HL-60 (cell line): ENCODE measurements around the gene LPIN1.
"Not testable (repeated sequence)": the region's sequence is repeated elsewhere in the genome, so short reads cannot be mapped to it uniquely, and the experiment has no call there.

Experiments used
- DNase-seq, 2 experiments: peaks; one replicate each; pipeline ENCODE4 v3.0.0-alpha.2; 2010 to 2020; ENCODE audit warnings: low read depth in 1 of 2, low spot score in 1 of 2
- H3K27ac ChIP-seq: fragments of 250-450 bp; sonication (Bioruptor Pico); replicated peaks from 2 replicates; pipeline ENCODE4 v1.5.1; 2020; ENCODE audit warnings: mild to moderate bottlenecking, moderate library complexity
- H3K27me3 ChIP-seq: fragments of 250-450 bp; sonication (Bioruptor Pico); 2 replicates; pipeline ENCODE4 v1.5.1; 2021; ENCODE audit warnings: mild to moderate bottlenecking, moderate library complexity; ENCODE audit not compliant: insufficient read depth, poor library complexity, severe bottlenecking
- H3K4me3 ChIP-seq: replicated peaks from 2 replicates; pipeline ENCODE4 v1.5.1; 2011; ENCODE audit warnings: mild to moderate bottlenecking, control low read depth, low read length; ENCODE audit not compliant: insufficient read depth
- CTCF ChIP-seq: IDR thresholded peaks from one replicate; pipeline ENCODE4 v1.5.1; 2011; ENCODE audit warnings: low read length, control low read depth, inconsistent platforms; ENCODE audit not compliant: insufficient read depth
- GABPA ChIP-seq: IDR thresholded peaks from 2 replicates; pipeline ENCODE4 v1.6.1; 2012; ENCODE audit warnings: low read depth
- POLR2AphosphoS5 ChIP-seq: IDR thresholded peaks from 2 replicates; pipeline ENCODE4 v1.6.1; 2012; ENCODE audit warnings: low read depth
- REST ChIP-seq: IDR thresholded peaks from 2 replicates; pipeline ENCODE4 v1.6.1; 2012; ENCODE audit warnings: low read depth; ENCODE audit not compliant: insufficient replicate concordance
- SPI1 ChIP-seq: IDR thresholded peaks from 2 replicates; pipeline ENCODE4 v1.6.1; 2012; ENCODE audit warnings: low read depth, mild to moderate bottlenecking, borderline replicate concordance

LPIN1 gene

GRCh38 chr2:11811036-11811654, 64.7 kb downstream of the LPIN1 start:
- Histone ChIP-seq H3K27ac (no peak overlapping the region), H3K4me3 (no peak overlapping the region)
- no peak for DNase-seq

GRCh38 chr2:11812466-11813248, 66.2 kb downstream of the LPIN1 start:
- no peak for DNase-seq
- Histone ChIP-seq H3K27ac (no peak overlapping the region), H3K27me3 (no peaks in the 10 kb centered on the region), H3K4me3 (no peak overlapping the region)
- TF ChIP-seq CTCF (no peak), REST (no peak), POLR2AphosphoS5 (no peak), SPI1 (no peak), GABPA (no peak)

More at GRCh38 chr2:11811036-11811654, 64.7 kb downstream of the LPIN1 start:
- TF ChIP-seq POLR2AphosphoS5 (no peak), REST (no peak), CTCF (no peak), GABPA (no peak), SPI1 (no peak)
- no peaks in the 10 kb centered on the region for H3K27me3 ChIP-seq

GRCh38 chr2:11813345-11813744, 66.9 kb downstream of the LPIN1 start:
- not testable (repeated sequence) for H3K4me3 ChIP-seq, DNase-seq, H3K27me3 ChIP-seq, H3K27ac ChIP-seq

GRCh38 chr2:11813951-11814350, 67.5 kb downstream of the LPIN1 start:
- TF ChIP-seq SPI1 (no peak), REST (no peak), GABPA (no peak), POLR2AphosphoS5 (no peak), CTCF (no peak)
- Histone ChIP-seq H3K4me3 (no peak overlapping the region), H3K27me3 (no peaks in the 10 kb centered on the region), H3K27ac (no peak overlapping the region)
- DNase-seq: no peak
